Esophagus squamous epithelium (tissue), 4 donors: ENCODE measurements around the gene CXXC4.

Source experiments
- POLR2A ChIP-seq, 4 donors: fragments of 450-650 bp; IDR thresholded peaks; one replicate each; pipeline ENCODE4 v1.6.1; 2017; ENCODE audit warnings: antibody characterized with exemption in 4 of 4, mild to moderate bottlenecking in 4 of 4, moderate library complexity in 3 of 4
- TF ChIP-seq, protein P1 (sequence below), 6 experiments: fragments of 450-650 bp in 4 of 6; fragments of 200-600 bp in 2 of 6; sonication (generic) in 2 of 6; IDR thresholded peaks; one replicate each; pipeline ENCODE4 v1.5.1; 2016 to 2019; ENCODE audit warnings: antibody characterized with exemption in 6 of 6, mild to moderate bottlenecking in 4 of 6, moderate library complexity in 4 of 6

GRCh38 chr4:104501290-104501689 lies 6.6 kb upstream of the CXXC4 start:
- TF ChIP-seq POLR2A (IDR thresholded peaks at IDR 0.05) = no peak
- TF ChIP-seq, protein P1, sequence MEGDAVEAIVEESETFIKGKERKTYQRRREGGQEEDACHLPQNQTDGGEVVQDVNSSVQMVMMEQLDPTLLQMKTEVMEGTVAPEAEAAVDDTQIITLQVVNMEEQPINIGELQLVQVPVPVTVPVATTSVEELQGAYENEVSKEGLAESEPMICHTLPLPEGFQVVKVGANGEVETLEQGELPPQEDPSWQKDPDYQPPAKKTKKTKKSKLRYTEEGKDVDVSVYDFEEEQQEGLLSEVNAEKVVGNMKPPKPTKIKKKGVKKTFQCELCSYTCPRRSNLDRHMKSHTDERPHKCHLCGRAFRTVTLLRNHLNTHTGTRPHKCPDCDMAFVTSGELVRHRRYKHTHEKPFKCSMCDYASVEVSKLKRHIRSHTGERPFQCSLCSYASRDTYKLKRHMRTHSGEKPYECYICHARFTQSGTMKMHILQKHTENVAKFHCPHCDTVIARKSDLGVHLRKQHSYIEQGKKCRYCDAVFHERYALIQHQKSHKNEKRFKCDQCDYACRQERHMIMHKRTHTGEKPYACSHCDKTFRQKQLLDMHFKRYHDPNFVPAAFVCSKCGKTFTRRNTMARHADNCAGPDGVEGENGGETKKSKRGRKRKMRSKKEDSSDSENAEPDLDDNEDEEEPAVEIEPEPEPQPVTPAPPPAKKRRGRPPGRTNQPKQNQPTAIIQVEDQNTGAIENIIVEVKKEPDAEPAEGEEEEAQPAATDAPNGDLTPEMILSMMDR (IDR thresholded peaks at IDR 0.05) = no peak
